ENCODE measurements around the gene UBLCP1.

UBLCP1 gene

DNA sequence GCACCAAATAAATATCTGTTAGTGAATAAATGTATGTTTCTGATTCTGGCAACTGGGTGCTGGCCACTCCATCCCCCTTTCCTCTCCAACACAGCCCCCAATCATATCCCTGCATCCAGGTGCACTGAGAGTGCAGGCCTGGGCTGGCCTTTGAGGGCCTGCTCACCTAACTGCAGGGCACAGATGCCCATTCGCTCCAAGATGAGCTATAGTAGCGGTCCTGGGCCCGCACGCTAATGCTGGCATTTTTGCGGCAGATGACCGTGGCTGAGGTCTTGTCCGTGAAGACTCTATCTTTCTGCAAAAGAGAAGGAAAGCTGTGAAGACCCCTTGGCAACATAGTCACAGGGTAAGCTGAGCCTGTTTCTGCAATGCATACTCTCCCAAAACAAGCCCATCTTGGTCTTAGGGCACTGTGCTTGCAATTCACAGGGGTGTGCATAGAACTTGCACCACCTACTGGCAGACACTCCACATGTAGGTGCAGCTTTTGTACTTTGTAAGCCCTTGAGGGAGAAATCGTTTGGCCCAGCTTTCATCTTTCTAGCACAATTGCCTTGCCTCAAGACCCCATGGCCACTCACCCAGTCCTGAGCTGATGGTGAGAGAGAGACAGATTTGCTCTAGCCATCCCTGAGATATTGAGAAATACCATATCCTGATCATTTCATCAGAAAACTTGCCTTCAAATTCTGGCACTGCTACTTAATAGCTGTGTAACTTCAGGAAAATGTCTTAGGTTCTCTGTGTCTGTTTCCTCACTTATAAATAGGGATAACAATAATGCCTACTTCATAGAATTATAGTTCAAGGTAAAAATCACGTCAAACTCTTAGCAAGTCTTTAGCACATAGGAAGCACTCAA, 53.7 kb downstream of the UBLCP1 start:
- no peak for DNase-seq

DNA sequence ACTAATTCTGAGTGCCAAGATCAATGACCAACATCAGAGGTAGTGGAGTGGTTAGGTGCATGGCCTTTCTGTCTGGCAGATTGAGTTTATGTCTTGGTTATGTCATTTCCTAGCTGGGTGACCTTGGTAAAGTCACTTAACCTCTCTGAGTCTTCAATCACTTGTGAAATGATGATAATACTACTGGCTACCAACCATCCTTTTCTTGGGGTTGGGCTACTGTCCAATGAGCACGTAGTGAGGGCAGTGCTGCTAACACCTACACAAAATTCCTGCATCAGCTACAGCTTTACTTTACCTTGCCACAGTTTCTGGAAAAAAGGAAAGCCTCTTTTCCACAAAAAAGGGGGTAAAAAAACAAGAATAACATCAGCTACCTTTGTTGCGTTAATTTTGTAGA, 54.8 kb downstream of the UBLCP1 start:
- DNase-seq, result no peak

DNA sequence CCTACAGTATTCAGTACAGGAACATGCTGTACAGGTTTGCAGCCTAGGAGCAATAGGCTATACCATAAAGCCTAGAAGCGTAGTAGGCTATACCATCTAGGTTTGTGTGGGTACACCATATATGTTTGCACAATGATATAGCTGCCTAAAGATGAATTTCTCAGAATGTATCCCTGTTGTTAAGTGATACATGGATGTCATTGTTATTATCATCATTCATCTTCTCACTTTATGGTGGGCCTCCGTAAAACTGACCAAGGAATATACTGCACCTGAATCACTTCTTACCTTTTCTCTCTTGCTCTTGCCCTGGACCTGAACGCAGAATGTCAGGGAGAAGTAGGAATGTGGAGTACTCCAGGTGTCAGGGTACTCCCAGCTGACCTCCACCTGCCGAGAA, 55.4 kb downstream of the UBLCP1 start:
- no peak for DNase-seq

DNA sequence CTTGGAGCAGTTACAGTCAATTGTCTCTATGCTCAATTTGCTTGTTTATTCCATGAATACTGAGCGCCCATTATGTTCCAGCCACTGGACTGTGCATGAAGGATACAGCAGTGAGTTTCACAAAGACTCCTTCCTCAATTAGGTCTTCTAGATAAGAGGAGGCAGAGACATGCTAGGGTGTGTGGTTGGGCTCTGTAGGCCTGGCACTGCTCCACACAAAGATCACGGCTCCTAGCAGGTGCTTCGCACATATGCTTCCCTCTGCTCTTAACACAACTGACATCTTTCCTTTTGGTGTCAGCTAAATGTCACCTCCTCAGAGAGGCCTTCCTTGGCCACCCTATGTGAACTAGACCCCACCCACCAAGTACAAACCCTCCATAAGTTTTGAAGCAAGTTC, 56.3 kb downstream of the UBLCP1 start:
- DNase-seq, result no peak

DNA sequence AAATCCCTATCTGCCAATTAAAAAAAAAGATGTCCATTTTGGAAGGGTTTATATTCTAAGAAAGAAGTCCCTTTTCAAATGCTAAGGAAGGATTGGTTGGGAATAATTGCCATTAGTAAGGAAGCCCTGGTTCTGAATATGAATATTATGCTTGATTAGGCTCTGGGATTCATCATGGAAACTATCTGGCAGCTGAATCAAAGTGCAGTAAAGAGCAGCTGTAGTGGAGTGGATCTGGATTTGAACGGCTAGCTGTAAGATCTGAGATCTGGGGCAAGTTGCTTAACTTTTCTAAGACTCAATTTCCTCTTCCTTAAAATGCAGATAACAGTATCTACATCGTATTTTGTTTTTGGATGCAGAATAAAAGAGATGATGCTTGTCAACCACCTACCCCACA, 56.7 kb downstream of the UBLCP1 start:
- no peak for DNase-seq

DNA sequence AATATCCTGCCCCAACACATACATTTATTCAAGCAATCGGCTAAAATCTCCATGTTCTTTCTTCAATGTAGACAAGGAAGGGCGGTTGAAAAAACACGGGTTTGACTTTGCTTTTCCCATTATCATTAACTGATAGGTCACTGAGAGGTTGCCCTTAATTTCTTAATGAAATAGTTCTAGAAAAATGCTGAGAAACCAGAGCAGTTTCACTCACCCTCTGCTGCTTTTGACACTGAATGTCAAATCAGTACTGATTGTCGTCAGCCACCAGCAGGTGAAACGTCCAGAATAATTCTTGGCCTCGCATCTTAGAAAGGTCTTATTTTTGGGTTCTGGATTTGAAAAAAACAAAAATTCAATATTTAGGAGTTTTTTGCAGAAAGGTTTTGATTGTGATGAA, 59.1 kb downstream of the UBLCP1 start:
- DNase-seq, result no peak

DNA sequence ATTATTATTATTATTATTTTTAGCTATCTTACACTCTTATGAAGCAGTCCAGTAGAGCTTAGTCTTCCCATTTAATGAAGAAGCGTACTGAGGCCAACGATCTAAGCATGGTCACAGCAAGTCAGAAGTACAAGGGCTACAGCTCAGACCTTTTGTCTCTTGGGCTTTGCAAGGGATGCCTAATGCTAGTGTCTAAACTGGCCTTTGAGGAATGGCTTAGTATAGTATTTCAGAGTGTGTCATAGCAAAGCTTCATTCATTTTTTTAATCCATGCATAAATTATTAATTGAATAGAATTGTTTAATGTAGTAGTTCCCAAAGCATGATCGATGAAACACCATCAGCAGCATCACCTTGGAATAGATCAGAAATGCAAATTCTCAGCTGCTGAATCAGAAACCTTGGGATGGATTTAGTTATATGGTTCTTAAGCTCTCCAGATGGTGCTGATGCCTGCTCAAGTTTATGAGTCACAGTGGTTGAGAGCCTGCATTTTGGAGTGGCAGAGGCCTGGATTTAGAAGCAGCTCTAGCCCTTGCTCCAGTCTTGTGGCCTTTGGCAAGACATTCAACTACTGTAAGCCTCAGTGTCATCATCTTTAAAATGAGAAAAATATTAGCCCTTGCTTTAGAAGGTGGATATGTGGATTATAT, 61.1 kb downstream of the UBLCP1 start:
- DNase-seq, result no peak

DNA sequence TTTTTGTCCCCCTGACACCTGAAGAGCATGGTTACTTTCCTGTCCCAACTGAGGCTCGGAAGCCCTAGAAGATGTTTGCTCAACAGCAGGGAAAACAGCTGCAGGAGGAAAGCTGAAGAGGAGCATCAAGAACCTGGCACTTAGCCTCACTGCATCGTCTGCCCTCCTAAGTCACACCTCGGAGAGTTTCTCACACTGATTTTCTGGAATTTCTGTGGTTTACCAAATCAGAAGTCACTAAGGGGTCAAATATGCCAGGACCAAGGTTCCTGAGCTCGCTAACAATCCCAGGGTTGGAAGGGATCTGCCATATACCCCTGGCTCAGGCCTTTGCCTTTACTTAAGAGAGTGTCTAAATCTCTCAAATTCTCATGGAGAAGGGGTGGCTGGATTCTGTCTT, 61.9 kb downstream of the UBLCP1 start:
- DNase-seq, result no peak

DNA sequence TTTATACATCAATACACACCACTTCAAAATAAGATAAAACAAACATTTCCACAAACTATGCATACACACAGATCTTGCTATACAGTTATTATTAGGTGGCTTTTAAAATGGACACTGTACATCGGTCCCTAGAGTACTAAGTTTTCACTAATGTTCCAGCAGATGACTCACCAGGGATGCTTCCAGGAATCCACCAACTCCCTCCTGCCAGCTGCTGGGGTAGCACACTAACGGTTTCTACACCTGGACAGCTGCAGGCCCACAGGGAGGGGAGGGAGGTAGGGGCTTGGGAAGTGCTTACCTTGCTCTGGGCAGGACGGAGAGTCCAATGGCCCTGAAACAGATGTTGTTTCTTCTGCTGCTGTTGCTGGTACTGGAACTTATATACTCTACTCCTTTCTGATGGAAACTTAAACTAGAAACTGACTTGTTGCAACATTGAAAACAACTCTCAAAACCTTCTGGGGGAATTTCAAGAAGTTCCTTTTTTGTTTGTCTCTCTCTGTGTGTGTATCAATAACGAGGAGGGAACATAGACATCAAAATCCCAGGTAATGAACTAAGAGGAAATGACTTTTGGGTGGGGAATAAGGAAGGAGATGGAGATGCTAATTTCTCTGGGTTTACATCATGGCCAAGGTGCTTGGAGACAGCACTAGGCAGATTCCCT, 67.2 kb downstream of the UBLCP1 start, which contains the start of gene IL12B:
Gene IL12B (minus strand): TSS at position 357 of the 670 bp plus-strand sequence. CDS start 3,705 bp downstream, outside the sequence.
- no peak for DNase-seq

DNA sequence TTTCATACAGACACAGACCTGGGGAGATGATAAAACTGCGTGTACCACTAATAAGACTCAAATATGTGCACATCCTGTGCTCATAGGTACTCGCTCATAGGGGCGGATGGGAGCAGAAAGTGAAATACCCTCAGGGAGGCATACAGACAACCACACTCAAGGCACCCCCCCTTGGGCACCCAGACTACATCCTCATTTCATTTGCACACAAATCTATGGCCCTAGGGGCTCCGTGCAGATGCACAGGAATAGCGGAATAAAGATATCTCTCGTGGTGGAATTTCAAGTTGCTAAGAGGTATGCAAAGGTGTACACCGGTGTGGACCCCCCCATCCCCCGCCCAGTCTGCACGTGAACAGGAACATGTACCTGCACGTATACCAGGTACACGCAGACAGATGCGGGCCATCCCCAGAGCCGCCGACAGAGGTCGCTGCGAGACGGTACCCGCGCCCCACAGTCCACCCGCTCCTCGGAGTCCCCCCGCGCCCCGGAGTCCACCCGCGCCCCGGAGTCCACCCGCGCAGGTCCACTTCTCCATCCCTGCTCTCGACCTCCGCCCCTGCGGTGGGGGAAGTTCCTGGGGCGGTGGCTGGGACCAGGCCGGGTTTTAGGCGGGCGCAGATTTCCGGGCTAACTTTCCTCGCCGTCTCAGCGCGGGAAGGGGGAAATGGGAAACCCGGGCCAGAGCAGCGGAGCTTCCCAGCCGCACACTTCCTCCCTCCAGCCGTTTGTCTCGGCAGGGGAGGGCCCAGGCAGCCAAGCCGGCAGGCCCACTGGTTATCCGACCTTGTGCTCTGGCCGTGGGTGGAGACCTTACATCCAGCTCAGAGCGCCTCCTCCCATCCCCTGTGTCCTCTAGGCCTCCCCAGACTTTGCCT, 68.2 kb downstream of the UBLCP1 start:
- no peak for DNase-seq

DNA sequence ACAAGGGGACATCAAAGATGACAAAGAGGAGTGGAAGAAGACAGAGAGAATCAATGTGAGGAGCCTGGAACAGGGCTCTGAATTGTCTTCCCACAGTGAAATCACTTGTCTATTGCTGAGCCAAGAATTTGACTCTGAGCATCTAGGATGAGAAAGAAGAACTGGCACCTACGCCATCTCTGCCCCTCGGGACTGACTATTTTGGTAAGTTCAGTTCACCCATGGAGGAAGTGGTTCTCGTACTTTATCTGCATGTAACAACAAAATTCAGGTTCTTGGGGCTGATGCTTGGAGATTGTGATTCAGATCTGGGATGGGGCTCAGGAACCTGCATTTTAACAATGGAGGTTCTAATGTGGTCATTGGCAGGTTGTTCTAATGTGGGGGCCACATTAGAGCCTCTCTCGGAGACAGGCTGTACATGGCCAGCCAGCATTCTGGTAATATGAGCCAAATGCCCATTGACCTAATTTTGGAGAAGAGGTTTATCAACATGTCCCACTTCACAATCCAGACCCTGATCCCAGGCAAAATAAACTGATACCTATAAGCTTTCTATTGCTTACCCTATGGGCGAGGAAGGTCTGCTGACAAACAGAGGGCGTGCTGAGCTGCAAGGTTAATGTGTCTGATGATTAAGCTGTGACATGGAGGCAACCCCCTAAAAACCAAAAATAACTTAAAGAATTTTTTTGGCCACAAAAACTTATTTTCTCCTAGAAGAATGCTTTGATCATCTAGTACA, 69.9 kb downstream of the UBLCP1 start:
- DNase-seq, result no peak

DNA sequence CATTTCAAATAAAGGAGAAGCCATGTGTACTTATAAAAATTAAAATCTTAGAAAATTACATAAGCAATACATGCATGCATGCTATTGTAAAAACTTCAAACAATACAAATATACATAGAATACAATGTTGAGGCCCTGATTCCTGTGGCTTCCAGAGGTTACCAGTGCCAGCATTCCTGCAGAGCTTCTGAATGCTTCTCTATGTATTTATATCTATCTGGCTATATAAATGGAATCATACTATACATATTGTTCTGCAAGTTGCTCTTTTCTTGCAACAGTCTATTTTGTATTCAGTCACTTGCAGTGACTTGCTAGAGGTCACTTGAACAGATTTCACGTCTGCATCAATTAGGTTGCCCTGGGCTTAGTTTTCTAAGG, 70.4 kb downstream of the UBLCP1 start:
- no peak for DNase-seq

Measured in hippocampal formation (tissue), 2 donors.